GM18867 (cell line): ENCODE results near the gene GUCA2B.

Experiments
- ATAC-seq: cut with Tn5 transposase; IDR thresholded peaks from one replicate; pipeline ENCODE4 v1.9.1; 2021; ENCODE audit warnings: mild to moderate bottlenecking, moderate library complexity; ENCODE audit not compliant: unreplicated experiment

GUCA2B gene

GRCh38 chr1:42142894-42143675, 10.1 kb upstream of the GUCA2B start:
- ATAC-seq = no peak

- no peak for ATAC-seq
Measured at GRCh38 chr1:42143896-42144710, 9.1 kb upstream of the GUCA2B start.

GRCh38 chr1:42144711-42145388, 8.4 kb upstream of the GUCA2B start:
- no peak for ATAC-seq

GRCh38 chr1:42145389-42145716, 7.9 kb upstream of the GUCA2B start:
- ATAC-seq = no peak

- ATAC-seq = no peak
Measured at GRCh38 chr1:42145764-42146625, 7.2 kb upstream of the GUCA2B start.

- no peak for ATAC-seq
Measured at GRCh38 chr1:42146626-42147320, 6.4 kb upstream of the GUCA2B start.

- no peak for ATAC-seq
Measured at GRCh38 chr1:42148166-42148565, 5.0 kb upstream of the GUCA2B start.

- no peak for ATAC-seq
Measured at GRCh38 chr1:42150651-42151050, 2.6 kb upstream of the GUCA2B start.

GRCh38 chr1:42152119-42152518, 1.1 kb upstream of the GUCA2B start:
- no peak for ATAC-seq

GRCh38 chr1:42153624-42154023, 414 bp downstream of the GUCA2B start:
- ATAC-seq = no peak

GRCh38 chr1:42154685-42155084, 1.5 kb downstream of the GUCA2B start:
- no peak for ATAC-seq

- ATAC-seq = no peak
Measured at GRCh38 chr1:42155362-42155761, 2.2 kb downstream of the GUCA2B start.

GRCh38 chr1:42157667-42158066, 4.5 kb downstream of the GUCA2B start:
- no peak for ATAC-seq

GRCh38 chr1:42158189-42158588, 5.0 kb downstream of the GUCA2B start:
- no peak for ATAC-seq

- no peak for ATAC-seq
Measured at GRCh38 chr1:42162181-42162580, 9.0 kb downstream of the GUCA2B start.

GRCh38 chr1:42163114-42163513, 9.9 kb downstream of the GUCA2B start:
- no peak for ATAC-seq

GRCh38 chr1:42163536-42164503, 10.6 kb downstream of the GUCA2B start:
- ATAC-seq = no peak

- ATAC-seq = no peak
Measured at GRCh38 chr1:42164551-42165420, 11.6 kb downstream of the GUCA2B start, which contains the start of gene GUCA2A. TSS of gene GUCA2A (minus strand) at chr1:42164745. CDS start at chr1:42164712, 33 bp downstream.
